Loucy (cell line): Measurements from ENCODE around the gene TMTC2.

Source experiments
- CTCF ChIP-seq: fragments of 200-600 bp; sonication (generic); conservative IDR thresholded peaks from 2 replicates; pipeline ENCODE4 v1.5.1; 2014; ENCODE audit warnings: mild to moderate bottlenecking, antibody characterized with exemption, low read length
- EZH2phosphoT487 ChIP-seq: fragments of 200-600 bp; IDR thresholded peaks from 2 replicates; pipeline ENCODE4 v1.6.1; 2018; ENCODE audit warnings: antibody characterized with exemption, mild to moderate bottlenecking, moderate library complexity, borderline replicate concordance

- TF ChIP-seq CTCF: no peak
- no peak for TF ChIP-seq EZH2phosphoT487
Measured at GRCh38 chr12:83181074-83181473, 494.4 kb downstream of the TMTC2 start.
